Measurements from ENCODE around the gene C15orf39.
"Not testable (repeated sequence)": the region's sequence is repeated elsewhere in the genome, so short reads cannot be mapped to it uniquely, and the experiment has no call there.

Gene C15orf39

DNA sequence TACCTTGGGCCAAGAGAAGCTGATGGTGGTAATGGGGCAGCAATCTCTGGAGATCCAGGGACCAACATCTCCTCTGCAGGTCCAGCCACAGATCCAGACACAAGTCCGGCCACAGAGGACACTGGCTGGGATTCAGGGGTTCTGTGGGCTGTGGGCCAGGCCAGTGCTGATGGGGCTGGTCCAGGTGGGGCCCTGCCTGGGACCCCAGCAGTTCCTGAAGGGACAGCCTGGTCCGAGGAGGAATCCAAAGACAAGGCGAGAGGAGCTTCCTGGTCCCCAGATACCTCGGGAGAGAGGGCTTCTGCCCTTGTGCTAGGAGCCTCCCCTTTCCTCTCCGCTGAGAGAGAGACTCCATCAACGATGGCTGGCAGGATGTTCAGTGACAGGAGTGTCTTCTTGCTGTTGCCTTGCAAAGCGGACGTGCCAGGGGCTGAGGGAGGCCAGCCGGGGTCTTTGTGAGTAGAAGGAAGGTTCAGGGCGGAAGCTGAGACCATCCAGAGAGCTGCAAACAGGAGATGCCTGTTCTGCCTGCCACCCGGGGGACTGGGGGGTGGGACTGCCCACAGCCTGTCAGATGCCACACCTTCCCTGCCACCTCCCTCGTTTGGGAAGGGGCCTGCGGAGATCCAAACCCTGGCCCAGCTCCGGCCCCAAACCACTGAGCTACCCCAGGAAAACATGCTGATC lies 32.0 kb downstream of the C15orf39 start:
- TF ChIP-seq CTCF (IDR thresholded peaks at IDR 0.05; ENCODE audit: control insufficient read depth, extremely low read depth, insufficient read depth): no peak
- H3K4me3 ChIP-seq (ENCODE audit: low read depth, low read length): no peak overlapping the region
- DNase-seq (ENCODE audit: low read depth): no peak

- no peak overlapping the region for H3K4me3 ChIP-seq (ENCODE audit: low read depth, low read length)
- TF ChIP-seq CTCF (IDR thresholded peaks at IDR 0.05; ENCODE audit: control insufficient read depth, extremely low read depth, insufficient read depth): no peak
- no peak for DNase-seq (ENCODE audit: low read depth)
These were observed 32.6 kb downstream of the C15orf39 start for GRCh38 chr15:75234191-75234810.

- no peak for DNase-seq (ENCODE audit: low read depth)
- TF ChIP-seq CTCF (IDR thresholded peaks at IDR 0.05; ENCODE audit: control insufficient read depth, extremely low read depth, insufficient read depth): no peak
- H3K4me3 ChIP-seq (ENCODE audit: low read depth, low read length): no peak overlapping the region
These were observed 33.5 kb downstream of the C15orf39 start for GRCh38 chr15:75235051-75235673.

- no peak for DNase-seq (ENCODE audit: low read depth)
- H3K4me3 ChIP-seq (ENCODE audit: low read depth, low read length): no peak overlapping the region
- TF ChIP-seq CTCF (IDR thresholded peaks at IDR 0.05; ENCODE audit: control insufficient read depth, extremely low read depth, insufficient read depth): no peak
These were observed 34.4 kb downstream of the C15orf39 start for GRCh38 chr15:75235760-75236729.

GRCh38 chr15:75237316-75237982 lies 35.8 kb downstream of the C15orf39 start:
- TF ChIP-seq CTCF (IDR thresholded peaks at IDR 0.05; ENCODE audit: control insufficient read depth, extremely low read depth, insufficient read depth): no peak
- no peak overlapping the region for H3K4me3 ChIP-seq (ENCODE audit: low read depth, low read length)
- DNase-seq (ENCODE audit: low read depth): no peak

GRCh38 chr15:75238150-75238549 lies 36.5 kb downstream of the C15orf39 start:
- DNase-seq (ENCODE audit: low read depth): no peak
- no peak for TF ChIP-seq CTCF (IDR thresholded peaks at IDR 0.05; ENCODE audit: control insufficient read depth, extremely low read depth, insufficient read depth)
- H3K4me3 ChIP-seq (ENCODE audit: low read depth, low read length): no peak overlapping the region

DNA sequence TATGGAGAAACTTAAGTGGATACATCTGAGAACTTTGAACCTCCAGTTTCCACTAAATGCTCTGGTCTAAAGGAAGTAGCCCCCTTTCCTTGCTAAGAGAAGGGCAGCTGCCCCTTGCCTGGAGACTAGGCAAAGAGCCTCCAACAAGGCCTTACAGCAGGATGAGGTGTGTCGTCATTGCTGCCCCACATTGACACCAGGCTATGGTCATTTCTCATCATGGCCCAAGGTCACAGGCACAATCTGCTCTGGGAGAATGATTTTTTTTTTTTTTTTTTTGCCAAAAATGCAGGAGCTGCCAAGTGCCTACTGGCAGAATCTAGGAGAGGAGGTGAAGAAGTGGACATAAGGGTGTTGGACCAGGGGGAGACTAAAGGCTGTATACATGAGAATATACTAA lies 44.1 kb downstream of the C15orf39 start:
- not testable (repeated sequence) for DNase-seq (ENCODE audit: low read depth); H3K4me3 ChIP-seq (ENCODE audit: low read depth, low read length)

GRCh38 chr15:75248991-75249390 lies 47.3 kb downstream of the C15orf39 start:
- DNase-seq (ENCODE audit: low read depth); H3K4me3 ChIP-seq (ENCODE audit: low read depth, low read length): not testable (repeated sequence)

Data from LNCaP clone FGC (cell line).